GM06990 (cell line): ENCODE data around the gene METTL27.
A peak's percentile ranks its signal among the peaks of the same experiment; 100 is the strongest.

Source experiments
- DNase-seq: peaks from one replicate; pipeline ENCODE4 v3.0.0-alpha.2; 2011; ENCODE audit not compliant: insufficient read length; ENCODE audit errors: extremely low read depth
- H3K27me3 ChIP-seq: replicated peaks from 2 replicates; pipeline ENCODE4 v1.6.0; 2011; ENCODE audit warnings: low read length; ENCODE audit not compliant: control insufficient read depth, insufficient read depth
- H3K36me3 ChIP-seq: 2 replicates; pipeline ENCODE4 v1.5.1; 2011; ENCODE audit warnings: low read length; ENCODE audit not compliant: control insufficient read depth, insufficient read depth
- H3K4me3 ChIP-seq: replicated peaks from 2 replicates; pipeline ENCODE4 v1.5.1; 2011; ENCODE audit warnings: low read depth, mild to moderate bottlenecking, control low read depth, low read length
- TF ChIP-seq, protein P1 (sequence below): IDR thresholded peaks from 2 replicates; pipeline ENCODE4 v1.5.1; 2011; ENCODE audit warnings: low read length, control low read depth, mild to moderate bottlenecking, inconsistent platforms; ENCODE audit not compliant: insufficient read depth, poor library complexity, severe bottlenecking

METTL27 gene, protein sequence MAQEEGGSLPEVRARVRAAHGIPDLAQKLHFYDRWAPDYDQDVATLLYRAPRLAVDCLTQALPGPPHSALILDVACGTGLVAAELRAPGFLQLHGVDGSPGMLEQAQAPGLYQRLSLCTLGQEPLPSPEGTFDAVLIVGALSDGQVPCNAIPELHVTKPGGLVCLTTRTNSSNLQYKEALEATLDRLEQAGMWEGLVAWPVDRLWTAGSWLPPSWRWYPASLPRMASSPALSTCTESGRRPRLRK

DNA sequence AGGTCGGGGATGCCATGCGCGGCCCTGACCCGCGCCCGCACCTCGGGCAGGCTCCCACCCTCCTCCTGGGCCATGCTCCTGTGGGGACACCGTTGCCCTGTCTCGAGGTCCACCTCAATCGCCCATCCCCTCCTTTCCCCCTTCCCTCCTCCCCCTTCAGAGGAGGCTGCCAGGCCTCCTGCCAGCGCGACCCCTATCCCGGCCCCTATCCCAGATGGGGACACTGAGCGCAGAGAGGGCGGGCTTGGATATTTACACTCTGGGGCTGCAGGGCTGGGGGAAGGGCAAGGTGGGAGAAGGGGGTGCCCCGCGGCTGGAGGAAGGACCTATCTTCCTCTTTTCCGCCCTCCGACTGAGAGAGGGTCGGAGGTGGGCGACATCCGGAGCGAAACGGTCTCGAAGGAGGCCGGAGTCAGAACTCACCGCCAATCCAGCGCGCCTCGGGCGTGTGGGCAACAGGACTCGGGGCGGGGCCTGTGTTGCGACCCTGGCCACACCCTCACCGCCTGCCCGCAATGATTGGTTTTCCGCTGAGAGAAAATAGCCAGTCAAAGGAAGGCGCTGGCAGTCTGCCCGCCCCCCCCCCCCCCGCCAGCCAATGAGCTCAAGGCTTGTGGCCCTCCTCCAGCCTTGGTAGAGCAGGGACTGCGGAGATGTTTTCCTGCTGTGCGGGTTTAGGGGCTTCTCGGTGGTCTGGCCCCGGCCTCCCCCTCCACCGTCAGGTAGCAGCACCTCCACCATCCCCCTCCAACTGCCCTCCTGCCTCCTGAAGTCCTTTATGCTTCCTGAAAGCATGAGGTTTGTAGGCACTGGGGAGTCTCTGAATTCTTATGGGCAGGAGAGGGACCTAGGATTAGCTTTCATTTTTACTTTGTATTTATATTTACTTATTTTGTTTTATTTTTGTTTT, at the start of gene METTL27:
TSS of gene METTL27 (minus strand) at position 450 of the 910 bp plus-strand sequence. CDS start at position 74, 376 bp downstream.
- Histone ChIP-seq H3K27me3 (no peaks in the 10 kb centered on the region), H3K36me3 (no peaks in the 10 kb centered on the region), H3K4me3 (peak within 1 kb of the TSS; percentile 82)
- TF ChIP-seq, protein P1, sequence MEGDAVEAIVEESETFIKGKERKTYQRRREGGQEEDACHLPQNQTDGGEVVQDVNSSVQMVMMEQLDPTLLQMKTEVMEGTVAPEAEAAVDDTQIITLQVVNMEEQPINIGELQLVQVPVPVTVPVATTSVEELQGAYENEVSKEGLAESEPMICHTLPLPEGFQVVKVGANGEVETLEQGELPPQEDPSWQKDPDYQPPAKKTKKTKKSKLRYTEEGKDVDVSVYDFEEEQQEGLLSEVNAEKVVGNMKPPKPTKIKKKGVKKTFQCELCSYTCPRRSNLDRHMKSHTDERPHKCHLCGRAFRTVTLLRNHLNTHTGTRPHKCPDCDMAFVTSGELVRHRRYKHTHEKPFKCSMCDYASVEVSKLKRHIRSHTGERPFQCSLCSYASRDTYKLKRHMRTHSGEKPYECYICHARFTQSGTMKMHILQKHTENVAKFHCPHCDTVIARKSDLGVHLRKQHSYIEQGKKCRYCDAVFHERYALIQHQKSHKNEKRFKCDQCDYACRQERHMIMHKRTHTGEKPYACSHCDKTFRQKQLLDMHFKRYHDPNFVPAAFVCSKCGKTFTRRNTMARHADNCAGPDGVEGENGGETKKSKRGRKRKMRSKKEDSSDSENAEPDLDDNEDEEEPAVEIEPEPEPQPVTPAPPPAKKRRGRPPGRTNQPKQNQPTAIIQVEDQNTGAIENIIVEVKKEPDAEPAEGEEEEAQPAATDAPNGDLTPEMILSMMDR: no peak
- peak; percentile 89 for DNase-seq

DNA sequence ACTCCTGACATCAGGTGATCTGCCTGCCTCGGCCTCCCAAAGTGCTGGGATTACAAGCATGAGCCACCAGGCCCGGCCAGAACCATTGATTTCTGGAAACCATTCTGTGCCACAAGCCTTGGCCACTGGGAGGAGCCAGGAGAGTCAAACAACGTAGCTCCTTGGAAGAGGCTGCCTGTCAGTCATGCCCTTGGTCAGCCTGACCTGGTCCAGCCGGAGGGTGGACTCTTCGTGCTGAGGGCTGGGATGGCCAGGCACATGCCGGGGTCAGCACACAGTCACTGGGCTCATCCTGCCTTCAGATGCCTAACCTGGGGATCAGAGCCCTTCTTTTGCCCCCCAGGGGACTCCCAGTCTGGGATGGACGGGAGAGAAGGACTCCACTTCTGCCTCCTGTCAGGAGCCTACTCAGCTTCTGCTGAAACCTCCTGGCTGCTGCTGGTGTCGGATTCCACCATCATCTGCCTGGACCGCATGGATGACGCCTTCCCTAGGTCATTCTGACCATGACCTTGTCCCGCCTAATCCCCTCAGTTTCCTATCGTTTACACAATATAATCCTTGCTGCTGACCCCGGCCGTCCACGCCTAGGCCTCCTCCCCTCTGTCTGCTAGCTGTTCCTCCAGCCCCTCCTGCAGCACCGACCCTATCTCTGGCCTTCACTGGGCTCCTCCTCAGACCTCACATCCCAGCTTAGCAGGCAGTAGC, 49.0 kb upstream of the METTL27 start:
- TF ChIP-seq, protein P1: no peak
- no peak for DNase-seq
- no peaks in the 10 kb centered on the region for H3K36me3 ChIP-seq
- H3K27me3 ChIP-seq: no peaks in the 10 kb centered on the region; the same call in 1 of the 2 replicates
- H3K4me3 ChIP-seq: no peak overlapping the region

DNA sequence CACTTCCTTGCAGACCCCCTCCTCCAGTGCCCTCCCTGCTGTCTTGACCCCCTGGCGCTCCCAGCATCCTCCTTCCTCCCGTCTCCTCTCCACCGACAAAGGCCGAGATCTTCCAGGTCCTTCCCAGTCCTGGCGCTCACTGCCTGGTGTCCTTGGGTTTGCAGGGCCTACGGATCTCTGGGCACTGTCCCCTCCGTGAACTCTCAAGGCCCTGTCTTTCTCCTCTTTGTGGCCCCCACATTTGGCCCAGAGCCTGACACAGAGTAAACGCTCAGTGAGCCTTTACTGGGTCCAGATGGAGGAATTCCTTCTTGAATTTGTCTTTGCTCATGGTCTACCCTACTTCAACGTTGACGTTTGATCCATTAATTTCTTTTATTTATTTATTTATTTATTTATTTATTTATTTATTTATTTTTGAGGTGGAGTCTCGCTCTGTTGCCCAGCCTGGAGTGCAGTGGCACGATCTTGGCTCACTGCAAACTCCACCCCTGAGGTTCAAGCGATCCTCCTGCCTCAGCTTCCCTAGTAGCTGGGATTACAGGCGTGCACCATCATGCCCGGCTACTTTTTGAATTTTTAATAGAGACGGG, 48.3 kb upstream of the METTL27 start:
- H3K27me3 ChIP-seq: no peaks in the 10 kb centered on the region; the same call in 1 of the 2 replicates
- H3K36me3 ChIP-seq: no peaks in the 10 kb centered on the region
- TF ChIP-seq, protein P1: no peak
- DNase-seq: no peak
- H3K4me3 ChIP-seq: no peak overlapping the region

DNA sequence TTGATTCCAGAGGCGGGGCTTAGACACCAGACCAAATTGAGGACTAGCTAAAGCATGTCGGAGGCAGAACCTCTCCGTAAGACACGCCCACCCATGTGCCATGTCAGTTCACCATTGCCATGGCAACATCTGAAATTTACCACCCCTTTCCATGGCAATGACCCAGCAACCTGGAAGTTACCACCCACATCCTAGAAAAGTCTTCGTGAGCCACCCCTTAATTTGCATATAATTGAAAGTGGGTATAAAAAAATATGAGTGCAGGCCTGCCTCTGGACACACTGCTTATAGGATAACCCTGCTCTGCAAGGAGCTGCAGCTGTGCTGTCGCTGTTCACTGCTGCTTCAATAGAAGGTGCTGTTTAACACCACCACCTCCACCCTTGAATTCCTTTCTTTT, 46.6 kb upstream of the METTL27 start:
- TF ChIP-seq, protein P1: no peak
- Histone ChIP-seq H3K4me3 (no peak overlapping the region), H3K27me3 (no peaks in the 10 kb centered on the region; the same call in 1 of the 2 replicates), H3K36me3 (no peaks in the 10 kb centered on the region)
- no peak for DNase-seq

DNA sequence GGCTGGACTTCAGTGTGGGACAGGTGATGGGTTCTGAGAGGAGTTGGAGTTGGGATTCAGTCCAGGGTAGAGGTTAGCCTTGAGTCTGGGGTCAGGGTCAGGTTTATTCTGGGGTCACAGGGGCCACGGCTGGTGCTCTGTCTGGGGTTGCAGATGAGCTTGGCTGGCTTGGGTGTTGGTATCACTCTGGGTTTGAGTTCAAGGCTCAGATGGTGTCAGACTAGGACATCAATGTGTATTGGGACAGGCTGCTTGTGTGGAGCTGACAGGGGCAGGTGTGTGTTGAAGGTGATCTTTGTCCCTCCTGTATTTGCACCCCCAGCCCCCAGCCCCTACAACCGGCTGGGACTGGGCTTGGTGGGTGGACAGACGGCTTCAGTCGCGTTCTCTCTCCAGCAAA, 45.4 kb upstream of the METTL27 start:
- H3K27me3 ChIP-seq: no peaks in the 10 kb centered on the region; the same call in 1 of the 2 replicates
- H3K36me3 ChIP-seq: no peaks in the 10 kb centered on the region
- no peak overlapping the region for H3K4me3 ChIP-seq
- no peak for DNase-seq
- TF ChIP-seq, protein P1: no peak
